Endothelial cell of umbilical vein (primary cell): Measurements from ENCODE around the gene RIMS3. TPM values are rescaled to one million over a fixed set of nuclear protein-coding genes. Genes with fewer than 3 reads are reported as not detected.

ENCODE experiments used
- BruUV-seq: library from RNA; stranded (reverse); fragments of 400-500 nt; replicated peaks from 2 replicates; lab custom pipeline; 2021; lab: Mats Ljungman, UMichigan
- CTCF ChIA-PET: fragments of 300-600, 350-600 bp; sonication (Branson Sonifier 250); formaldehyde crosslinking; loops from one replicate; lab custom pipeline; 2021; ENCODE audit warnings: antibody characterized with exemption, inconsistent platforms; lab: Charles Lee
- POLR2A ChIA-PET: fragments of 300-600, 350-600 bp; sonication (Branson Sonifier 250); formaldehyde crosslinking; loops from one replicate; lab custom pipeline; 2021; ENCODE audit warnings: antibody characterized with exemption, inconsistent platforms; lab: Charles Lee
- DNase-seq: peaks from one replicate; pipeline ENCODE4 v3.0.0-alpha.2; 2011; ENCODE audit warnings: low read depth, low spot score
- FAIRE-seq: peaks from 2 replicates; lab custom pipeline; 2011; peaks lifted over from hg19 to GRCh38; lab: Jason Lieb, UNC
- H2AFZ ChIP-seq: 2 replicates; pipeline ENCODE4 v1.6.0; 2012; ENCODE audit warnings: low read depth, low read length, control low read depth, inconsistent platforms
- H3K27ac ChIP-seq: 2 replicates; pipeline ENCODE4 v1.5.1; 2011; ENCODE audit warnings: low read depth, mild to moderate bottlenecking, control low read depth, low read length, moderate library complexity; ENCODE audit not compliant: insufficient read depth
- H3K27me3 ChIP-seq, 2 experiments: 2 replicates each; pipeline versions ENCODE4 v1.6.0 to v1.6.1; 2011; ENCODE audit warnings: low read length in 2 of 2, mixed read lengths in 1 of 2; ENCODE audit not compliant: control insufficient read depth in 2 of 2, insufficient read depth in 2 of 2
- H3K36me3 ChIP-seq, 2 experiments: 2 replicates in 1 of 2; 3 replicates in 1 of 2; pipeline ENCODE4 v1.5.1; 2011; ENCODE audit warnings: low read length in 2 of 2, mild to moderate bottlenecking in 1 of 2, moderate library complexity in 1 of 2; ENCODE audit not compliant: control insufficient read depth in 2 of 2, insufficient read depth in 2 of 2; ENCODE audit errors: extremely low read depth in 1 of 2
- H3K4me1 ChIP-seq: 3 replicates; pipeline ENCODE4 v1.5.1; 2011; ENCODE audit warnings: mild to moderate bottlenecking, low read length; ENCODE audit not compliant: control insufficient read depth, insufficient read depth; ENCODE audit errors: extremely low read depth
- H3K4me2 ChIP-seq: 2 replicates; pipeline ENCODE4 v1.6.1; 2011; ENCODE audit warnings: low read length, control low read depth, mixed read lengths; ENCODE audit not compliant: insufficient read depth
- H3K4me3 ChIP-seq, 3 experiments: fragments of 200-600 bp in 1 of 3; sonication (generic), shearing (Covaris generic) in 1 of 3; replicated peaks in 1 of 3; 2 replicates each; pipeline ENCODE4 v1.5.1; 2011 to 2016; ENCODE audit warnings: control low read depth in 3 of 3, low read length in 3 of 3, mild to moderate bottlenecking in 2 of 3, inconsistent platforms in 1 of 3, low read depth in 1 of 3, moderate library complexity in 1 of 3; ENCODE audit not compliant: insufficient read depth in 1 of 3
- H3K79me2 ChIP-seq: 2 replicates; pipeline ENCODE4 v1.6.0; 2012; ENCODE audit warnings: low read length, inconsistent platforms; ENCODE audit not compliant: control insufficient read depth, insufficient read depth
- H3K9ac ChIP-seq: replicated peaks from 2 replicates; pipeline ENCODE3; 2011; ENCODE audit warnings: low read length, control low read depth; ENCODE audit not compliant: insufficient read depth; ENCODE audit errors: extremely low read depth
- H3K9me1 ChIP-seq: replicated peaks from 3 replicates; pipeline ENCODE4 v1.6.0; 2011; ENCODE audit warnings: mild to moderate bottlenecking, low read length; ENCODE audit not compliant: control insufficient read depth, insufficient read depth; ENCODE audit errors: extremely low read depth
- H3K9me3 ChIP-seq: replicated peaks from 2 replicates; pipeline ENCODE4 v1.5.1; 2012; ENCODE audit warnings: low read length, inconsistent platforms; ENCODE audit not compliant: control insufficient read depth, insufficient read depth
- H4K20me1 ChIP-seq: replicated peaks from 2 replicates; pipeline ENCODE3; 2011; ENCODE audit warnings: mild to moderate bottlenecking, low read length; ENCODE audit not compliant: control insufficient read depth, insufficient read depth; ENCODE audit errors: extremely low read depth
- CTCF ChIP-seq, 2 donors: IDR thresholded peaks; 1 replicate in 1 of 2; 2 replicates in 1 of 2; pipeline ENCODE4 v1.5.1; 2011; ENCODE audit warnings: low read length in 2 of 2, mild to moderate bottlenecking in 2 of 2, moderate library complexity in 2 of 2, control low read depth in 1 of 2, inconsistent platforms in 1 of 2, low read depth in 1 of 2; ENCODE audit not compliant: insufficient read depth in 1 of 2; ENCODE audit errors: extremely low read depth in 1 of 2
- EZH2 ChIP-seq: IDR thresholded peaks from 2 replicates; pipeline ENCODE4 v1.6.1; 2012; ENCODE audit warnings: borderline replicate concordance, low read depth, mild to moderate bottlenecking, moderate library complexity, low read length, inconsistent platforms; ENCODE audit not compliant: severe bottlenecking
- FOS ChIP-seq: IDR thresholded peaks from 2 replicates; pipeline ENCODE4 v1.6.1; 2011; ENCODE audit warnings: mild to moderate bottlenecking, low read length, moderate library complexity, borderline replicate concordance; ENCODE audit not compliant: insufficient read depth
- GATA2 ChIP-seq: IDR thresholded peaks from 2 replicates; pipeline ENCODE4 v1.7.0; 2011; ENCODE audit warnings: low read depth, mild to moderate bottlenecking, moderate library complexity, mixed read lengths, low read length; ENCODE audit not compliant: insufficient read length, insufficient read depth
- JUN ChIP-seq: IDR thresholded peaks from 2 replicates; pipeline ENCODE4 v1.6.1; 2011; ENCODE audit warnings: borderline replicate concordance, low read depth; ENCODE audit not compliant: insufficient read length, insufficient read depth
- MAX ChIP-seq: IDR thresholded peaks from 2 replicates; pipeline ENCODE4 v1.6.1; 2011; ENCODE audit not compliant: insufficient read depth, insufficient read length
- MYC ChIP-seq: IDR thresholded peaks from one replicate; pipeline ENCODE4 v1.6.1; 2011; ENCODE audit warnings: mild to moderate bottlenecking, low read depth, low read length
- POLR2A ChIP-seq: IDR thresholded peaks from 2 replicates; pipeline ENCODE4 v1.6.1; 2012; ENCODE audit warnings: low read depth, mild to moderate bottlenecking, control low read depth, low read length
- POLR2AphosphoS5 ChIP-seq: IDR thresholded peaks from 2 replicates; pipeline ENCODE4 v1.6.1; 2012; ENCODE audit warnings: low read depth, mild to moderate bottlenecking, control low read depth, low read length, moderate library complexity; ENCODE audit not compliant: insufficient read depth
- dilution Hi-C: fragments of 300-500 bp; cut with MboI; formaldehyde crosslinking; loops from one replicate; pipeline ENCODE4 v1.15.0; 2019; ENCODE audit warnings: low sequenced_read_pairs; ENCODE audit not compliant: extremely low pct_ligation_motif_present
- intact Hi-C: fragments of 100-400 bp; cut with micrococcal nuclease; formaldehyde crosslinking; loops from one replicate; pipeline ENCODE4 v1.10.0; 2022
- polyA plus RNA-seq, 4 experiments: library from polyadenylated mRNA; depleted of rRNA in 3 of 4; stranded (reverse) in 3 of 4; unstranded in 1 of 4; fragments of >200 nt; gene quantifications; 2 replicates each; pipeline versions ENCODE4 v1.2.1 to v1.2.3, GENCODE V29; 2011 to 2012; ENCODE audit warnings: missing spikeins in 1 of 4
- total RNA-seq: library from RNA; stranded (reverse); gene quantifications from 2 replicates; pipeline ENCODE4 v1.2.3, GENCODE V29; 2021

RIMS3 gene
- total and polyA plus RNA-seq, 2 donors (not counting 3 experiments of a cell fraction or from before 2014, with no cell fraction given), result 0.14 to 0.15 TPM

GRCh38 chr1:40662864-40663263 is 2.6 kb downstream of the RIMS3 start:
- Histone ChIP-seq H3K27me3 (peaks cover 9 to 40% of the 10 kb centered on the region in 2 experiments), H3K9me3 (no peaks in the 10 kb centered on the region), H2AFZ (no peak overlapping the region), H3K36me3 (no peaks in the 10 kb centered on the region), H3K4me2 (no peak overlapping the region), H3K9me1 (no peaks in the 10 kb centered on the region), H3K9ac (no peak overlapping the region), H3K4me3 (no peak overlapping the region), H3K79me2 (no peaks in the 10 kb centered on the region), H4K20me1 (no peaks in the 10 kb centered on the region), H3K27ac (no peak overlapping the region), H3K4me1 (no peaks in the 10 kb centered on the region)
- intact Hi-C loops (no loop called here), dilution Hi-C loops (no loop called here)
- TF ChIP-seq EZH2 (no peak), MYC (no peak), POLR2AphosphoS5 (no peak), CTCF (IDR thresholded peaks at IDR 0.05; ENCODE audit: extremely low read depth in 1 of 2, insufficient read depth in 1 of 2, low read depth in 1 of 2, low read length in 2 of 2) (no peak), JUN (no peak), MAX (no peak), POLR2A (no peak), GATA2 (no peak), FOS (no peak)
- CTCF ChIA-PET, result interaction anchor here (0.7 to 6.3 kb wide), 3 partner anchors 17 to 32 kb away, joined by 3 to 27 read pairs (median 3); partner anchors contain the start of gene NFYC
- POLR2A ChIA-PET, result no interaction called here
- DNase-seq (no peak), FAIRE-seq (no peak)
- BruUV-seq, result no TSS peak
